Hindlimb muscle (tissue), 1 donor: ENCODE measurements around the gene FAM43A. TPM values are rescaled to one million over a fixed set of nuclear protein-coding genes. Genes with fewer than 3 reads are reported as not detected.
A peak's percentile ranks its signal among the peaks of the same experiment; 100 is the strongest.

Experiments used
- DNase-seq: peaks from one replicate; pipeline ENCODE4 v3.0.0-alpha.2; 2013
- polyA plus RNA-seq: library from polyadenylated mRNA; unstranded; fragments of 120-200 nt; gene quantifications from one replicate; pipeline ENCODE4 v1.2.1, GENCODE V29; 2013; ENCODE audit not compliant: insufficient read length

FAM43A gene, protein sequence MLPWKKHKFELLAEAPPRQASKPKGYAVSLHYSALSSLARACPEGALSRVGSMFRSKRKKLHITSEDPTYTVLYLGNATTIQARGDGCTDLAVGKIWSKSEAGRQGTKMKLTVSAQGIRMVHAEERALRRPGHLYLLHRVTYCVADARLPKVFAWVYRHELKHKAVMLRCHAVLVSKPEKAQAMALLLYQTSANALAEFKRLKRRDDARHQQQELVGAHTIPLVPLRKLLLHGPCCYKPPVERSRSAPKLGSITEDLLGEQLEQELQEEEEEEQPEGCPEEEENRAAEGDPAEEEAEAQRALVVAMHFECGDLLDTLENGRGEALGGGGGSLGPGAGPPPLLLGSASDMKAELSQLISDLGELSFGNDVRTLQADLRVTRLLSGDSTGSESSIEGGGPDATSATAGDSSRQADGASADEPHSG
- polyA plus RNA-seq = 18.7 TPM

DNA sequence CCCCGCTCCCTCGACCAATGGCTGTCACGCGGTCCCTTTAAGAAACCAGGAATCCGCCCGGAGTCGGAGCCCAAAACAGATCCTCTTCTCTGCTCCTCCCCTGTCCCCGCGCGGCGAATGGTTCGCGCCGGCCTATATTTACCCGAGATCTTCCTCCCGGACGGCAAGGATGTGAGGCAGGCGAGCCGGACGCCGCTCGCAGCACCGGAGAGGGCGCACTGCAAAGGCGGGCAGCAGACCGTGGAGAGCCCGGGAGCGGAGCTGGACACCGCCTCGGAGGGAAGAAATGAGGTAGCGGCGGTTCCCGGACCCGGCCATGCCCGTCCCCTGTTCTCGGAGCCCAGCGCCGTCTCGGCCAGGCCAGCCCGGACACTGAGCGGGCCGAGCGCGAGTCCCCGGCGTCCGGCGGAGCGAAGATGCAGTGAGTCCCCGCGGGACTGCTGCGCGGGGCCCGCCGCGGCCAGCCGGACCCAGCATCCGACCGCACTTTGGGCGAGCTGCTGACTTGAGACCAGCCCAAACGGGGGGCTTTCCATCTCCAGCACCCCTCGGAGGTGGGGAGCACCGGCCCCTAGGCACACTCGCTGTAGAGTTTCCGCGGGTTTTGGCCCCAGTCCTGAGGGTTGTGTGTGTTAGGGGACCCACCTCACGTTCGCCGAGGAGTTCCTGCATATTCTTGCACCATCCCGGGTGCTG, at the start of gene FAM43A:
Gene FAM43A, plus strand, starts transcription at position 166 of the 696 bp plus-strand sequence. CDS start 944 bp downstream, outside the sequence.
- DNase-seq = peak; percentile 96

DNA sequence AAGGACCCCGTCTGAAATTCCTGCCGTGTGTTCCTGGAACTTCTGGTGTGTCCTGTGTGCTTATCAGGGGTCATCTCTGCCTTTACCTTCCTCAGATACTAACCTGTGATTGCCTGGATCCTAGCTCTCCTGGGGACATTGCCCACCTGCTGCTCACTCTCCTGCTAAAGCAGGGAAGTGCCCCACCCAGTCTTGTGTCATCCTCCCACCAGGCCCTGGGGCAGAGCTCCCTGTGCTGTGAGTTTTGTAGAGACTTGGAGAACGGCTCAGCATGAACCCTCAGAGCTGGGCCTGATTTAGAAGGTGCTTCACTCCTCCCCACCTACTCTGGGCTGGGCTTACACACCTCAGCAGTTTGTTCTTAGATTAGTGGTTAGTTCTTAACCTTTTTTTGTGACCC, 48.6 kb upstream of the FAM43A start:
- DNase-seq = no peak

DNA sequence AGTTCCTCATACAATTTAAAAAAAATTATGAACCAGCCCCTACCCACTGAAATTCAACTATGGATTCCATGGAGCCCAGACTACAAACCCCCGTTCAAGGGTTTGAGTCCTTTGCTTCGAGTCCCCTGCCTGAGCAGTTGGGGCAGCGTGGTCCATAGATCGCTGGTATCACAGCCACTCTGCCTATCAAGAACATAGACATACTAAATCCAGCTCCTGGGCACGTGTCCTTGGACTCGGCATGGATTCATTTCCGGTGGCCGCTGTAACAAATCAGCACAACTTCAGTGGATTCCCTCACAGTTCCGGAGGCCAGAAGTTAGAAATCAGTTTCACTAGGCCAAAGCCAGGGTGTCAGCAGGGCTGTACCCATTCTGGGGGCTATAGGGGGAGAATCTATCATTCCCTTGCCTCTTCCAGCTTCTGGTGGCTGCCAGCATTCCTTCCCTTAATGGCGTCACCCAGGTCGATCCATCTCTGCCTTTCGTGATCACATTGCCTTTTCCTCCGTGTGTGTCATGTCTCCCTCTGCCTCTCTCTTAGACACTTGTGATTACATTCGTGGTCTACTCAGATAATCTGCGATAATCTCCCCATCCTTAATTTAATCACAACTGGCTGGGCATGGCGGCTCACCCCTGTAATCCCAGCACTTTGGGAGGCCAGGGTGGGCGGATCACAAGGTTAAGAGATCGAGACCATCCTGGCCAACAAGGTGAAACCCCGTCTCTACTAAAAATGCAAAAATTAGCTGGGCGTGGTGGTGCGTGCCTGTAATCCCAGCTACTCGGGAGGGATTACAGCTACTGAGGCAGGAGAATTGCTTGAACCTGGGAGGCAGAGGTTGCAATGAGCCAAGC, 47.9 kb upstream of the FAM43A start:
- DNase-seq = no peak

DNA sequence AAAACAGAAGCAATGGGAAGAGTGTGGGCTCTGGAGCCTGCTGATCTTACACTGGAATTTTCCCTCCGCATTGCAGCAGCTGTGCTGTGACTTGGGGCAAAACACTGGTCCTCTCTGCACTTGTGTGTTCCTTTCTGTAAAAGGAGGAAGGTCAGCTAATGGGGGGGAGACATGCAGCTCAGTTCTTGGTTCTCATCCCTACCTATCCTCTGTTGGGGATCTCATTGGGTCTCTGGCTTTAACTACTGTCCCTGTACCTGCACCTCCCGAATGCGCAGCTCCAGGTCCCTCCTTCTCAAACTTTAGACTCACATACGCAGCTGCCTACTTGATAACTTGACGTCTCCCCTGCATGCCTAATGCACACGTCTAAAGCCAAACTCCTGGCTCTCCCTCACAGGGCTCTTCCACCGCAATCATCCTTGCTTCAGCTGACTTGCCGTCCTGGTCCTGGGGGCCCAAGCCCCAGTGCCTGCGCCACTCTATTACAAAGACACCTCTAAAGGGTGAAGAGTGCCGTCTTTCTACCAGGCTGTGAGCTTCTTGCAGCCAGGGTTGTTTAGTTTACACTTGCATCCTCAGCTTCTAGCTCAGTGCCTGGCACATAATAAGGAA, 46.6 kb upstream of the FAM43A start:
- DNase-seq = no peak

DNA sequence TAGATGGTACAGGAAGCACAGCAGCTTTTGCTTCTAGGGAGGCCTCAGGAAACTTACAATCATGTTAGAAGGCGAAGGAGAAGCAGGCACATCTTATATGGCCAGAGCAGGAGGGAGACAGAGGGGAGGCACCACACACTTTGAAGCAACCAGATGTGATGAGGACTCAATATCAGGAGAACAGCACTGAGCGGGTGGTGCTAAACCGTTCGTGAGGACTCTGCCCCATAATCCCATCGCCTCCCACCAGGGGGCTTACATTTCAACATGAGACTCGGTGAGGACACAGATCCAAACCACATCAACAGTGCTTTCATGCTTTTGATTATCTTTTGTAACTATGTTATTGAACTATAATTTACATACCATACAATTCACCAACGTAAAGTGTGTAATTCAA, 44.9 kb upstream of the FAM43A start:
- DNase-seq = no peak

DNA sequence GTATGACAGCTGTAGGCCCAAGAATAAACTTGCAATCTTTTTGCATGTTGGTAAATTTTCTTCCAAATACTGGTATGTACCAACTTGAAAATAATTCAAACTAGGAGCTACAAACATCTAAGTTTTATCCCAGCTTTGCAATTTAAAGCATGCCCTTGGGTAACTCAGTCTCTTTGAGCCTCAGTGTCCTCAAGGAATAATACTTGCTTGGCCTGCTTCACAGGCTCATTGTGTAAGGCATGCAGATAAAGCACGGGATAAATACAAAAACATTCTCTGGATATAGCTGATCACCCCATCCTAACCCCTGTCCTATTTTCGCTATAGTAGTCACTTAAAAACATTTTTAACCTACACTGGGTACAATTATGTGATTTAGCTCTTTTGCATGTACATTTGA, 42.9 kb upstream of the FAM43A start:
- DNase-seq = no peak

DNA sequence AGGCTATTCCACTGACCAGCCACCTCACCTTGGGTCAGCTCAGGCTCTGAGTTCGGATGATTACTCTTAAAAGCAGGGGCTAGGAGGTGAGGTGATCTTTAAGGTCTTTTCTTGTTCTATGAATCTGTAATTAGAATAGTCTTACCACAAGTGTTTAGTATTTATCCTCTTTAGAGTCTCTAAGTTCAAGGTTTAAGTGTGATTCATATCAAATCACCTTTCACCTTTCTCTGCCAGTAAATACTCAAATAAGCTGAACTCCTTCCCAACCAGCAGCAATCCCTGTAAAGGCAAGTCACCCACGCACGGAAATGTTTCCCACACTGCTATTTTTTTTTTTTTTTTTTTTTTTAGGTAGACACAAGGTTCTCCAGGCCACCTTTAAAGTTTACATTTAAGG, 37.9 kb upstream of the FAM43A start:
- no peak for DNase-seq

DNA sequence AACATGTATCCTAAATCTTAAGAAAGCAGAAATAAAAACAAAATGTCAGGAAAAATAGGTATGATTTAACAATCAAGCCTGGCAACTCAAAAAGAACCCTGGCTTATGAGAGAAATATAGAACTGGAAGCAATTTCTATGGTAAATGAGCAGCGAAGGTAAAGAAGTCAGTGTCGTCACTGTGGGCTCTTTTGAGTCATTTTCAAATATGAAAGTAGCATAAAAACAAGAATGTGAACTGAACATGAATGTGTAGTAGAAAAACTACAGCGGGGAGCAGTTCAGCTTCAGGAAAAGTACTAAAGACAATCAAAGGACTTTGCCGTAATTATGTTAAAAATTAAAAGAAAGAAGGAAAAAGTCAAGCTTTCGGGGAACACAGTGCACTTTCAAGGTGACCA, 31.2 kb upstream of the FAM43A start:
- DNase-seq = no peak

DNA sequence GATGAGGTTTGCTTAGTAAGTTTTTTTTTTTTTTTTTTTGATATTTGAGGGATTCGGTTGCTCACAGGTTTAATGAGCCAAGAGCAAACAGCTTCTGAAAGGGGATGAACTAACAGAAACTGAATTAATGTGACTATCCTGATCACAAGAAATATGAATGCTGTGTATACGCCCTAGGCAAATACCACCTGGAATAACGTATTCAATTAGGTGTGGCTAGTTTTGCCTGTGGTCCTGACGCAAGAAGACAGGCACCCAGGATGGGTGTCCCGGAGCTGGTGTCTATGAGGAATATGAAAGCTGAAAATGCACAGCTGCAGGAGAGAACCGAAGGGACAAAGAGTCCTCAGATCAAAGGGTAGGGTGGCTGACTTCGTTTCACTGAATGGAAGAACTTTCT, 28.2 kb upstream of the FAM43A start:
- DNase-seq = no peak

DNA sequence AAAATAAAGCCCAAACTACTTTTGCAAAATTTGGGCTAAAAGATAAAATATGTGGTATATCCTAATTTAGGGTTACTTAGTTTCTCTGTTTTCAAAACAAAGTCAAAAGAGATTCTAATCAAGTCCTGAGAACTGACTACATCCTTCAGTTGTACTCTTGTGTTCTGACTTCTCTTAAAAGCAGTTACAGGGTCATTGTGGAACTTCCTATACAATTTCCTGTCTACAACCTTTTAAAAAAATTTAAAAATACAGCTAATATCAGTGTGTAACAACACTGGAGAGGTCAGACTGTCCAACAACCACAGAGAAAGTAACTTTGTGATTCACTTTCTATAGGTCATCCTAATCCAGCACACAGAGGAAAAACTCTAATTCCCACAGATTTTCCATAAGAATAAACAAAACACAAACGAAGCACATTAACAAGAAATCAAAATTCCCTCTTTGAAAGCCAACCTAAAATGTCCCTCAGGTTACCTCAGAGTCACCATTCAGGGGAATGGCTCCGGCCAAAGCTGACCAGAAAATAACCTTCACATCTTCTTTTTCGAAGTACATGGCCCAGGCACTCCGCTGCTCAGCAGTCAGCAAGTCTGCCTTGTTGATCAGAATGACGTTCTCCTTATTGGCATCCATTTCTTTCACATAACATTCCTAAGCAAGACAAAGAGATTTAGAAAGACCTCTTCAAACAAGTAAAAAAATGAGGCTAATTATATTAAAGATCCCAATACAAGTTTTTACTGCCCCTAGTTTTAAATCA, 27.0 kb upstream of the FAM43A start:
- no peak for DNase-seq

DNA sequence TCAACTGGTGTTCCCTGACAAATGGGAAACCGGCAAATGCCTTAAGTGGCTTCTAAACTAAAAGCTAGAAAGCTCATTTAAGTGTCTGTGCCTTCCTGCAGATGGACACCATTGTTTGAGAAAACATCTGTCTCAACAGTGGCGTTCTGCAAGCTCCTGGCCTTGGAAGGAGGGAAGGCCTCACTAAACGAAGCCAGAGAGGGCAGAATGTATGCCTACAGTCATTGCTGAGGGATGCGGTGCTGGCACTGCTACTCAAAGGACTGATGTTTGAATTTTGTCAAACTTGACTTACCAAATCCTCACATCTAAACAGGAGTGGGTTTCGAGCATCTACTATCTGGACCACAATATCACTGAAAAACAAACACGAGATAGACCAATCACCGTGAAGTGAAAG, 25.9 kb upstream of the FAM43A start:
- DNase-seq = no peak

DNA sequence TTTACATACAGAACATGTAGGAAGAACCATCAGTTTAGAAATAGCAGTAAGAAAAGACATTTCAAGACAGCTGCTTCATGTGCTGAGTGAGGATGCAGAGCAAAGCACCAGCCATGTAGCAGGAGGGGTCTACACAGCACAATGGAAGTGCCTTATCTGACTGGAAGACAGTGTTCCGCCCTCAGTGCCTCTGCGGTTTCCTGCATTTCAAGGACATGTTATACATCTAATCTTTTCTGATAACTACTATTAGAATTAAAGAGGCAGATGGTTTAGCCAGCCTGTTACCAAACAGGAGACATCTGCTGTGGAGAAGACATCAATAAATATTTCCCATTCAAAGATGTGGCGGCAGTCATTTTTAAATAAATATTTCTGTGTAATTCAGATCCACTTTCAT, 24.3 kb upstream of the FAM43A start:
- DNase-seq = no peak

DNA sequence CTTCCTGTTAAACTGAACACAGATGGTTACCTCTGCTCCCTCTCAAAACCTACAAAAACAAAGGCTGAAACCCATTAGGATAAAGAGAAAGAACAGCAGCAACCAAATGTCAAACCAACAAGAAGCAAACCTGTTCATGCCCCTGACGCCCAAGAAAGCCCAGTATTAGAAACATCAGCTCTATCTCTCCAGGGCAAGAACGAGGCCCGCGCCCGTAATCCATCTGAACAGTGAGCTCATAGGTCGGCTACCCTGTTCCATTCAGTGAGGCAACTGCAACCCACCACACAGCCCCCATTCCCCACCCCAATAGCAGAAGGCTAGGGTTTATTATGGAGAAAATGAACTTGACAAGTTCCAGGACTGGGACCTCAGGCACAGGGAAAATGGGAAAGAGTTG, 23.7 kb upstream of the FAM43A start:
- no peak for DNase-seq

DNA sequence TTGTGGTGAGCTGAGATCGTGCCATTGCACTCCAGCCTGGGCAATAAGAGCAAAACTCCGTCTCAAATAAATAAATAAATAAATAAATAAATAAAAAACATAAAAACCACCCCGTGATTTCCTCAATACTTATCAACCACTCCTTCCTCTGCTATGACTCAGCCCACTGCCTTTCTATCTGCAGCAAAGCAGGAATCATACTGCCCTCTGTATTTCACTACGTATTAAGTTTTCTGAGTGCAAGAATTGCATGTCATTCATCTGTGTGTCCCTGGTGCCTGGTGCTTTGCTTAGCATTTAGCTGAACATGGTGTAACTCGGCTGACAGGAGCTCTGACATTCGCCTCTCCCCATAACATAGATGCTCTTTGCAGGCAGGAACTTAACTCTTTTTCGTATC, 20.8 kb upstream of the FAM43A start:
- DNase-seq = no peak

DNA sequence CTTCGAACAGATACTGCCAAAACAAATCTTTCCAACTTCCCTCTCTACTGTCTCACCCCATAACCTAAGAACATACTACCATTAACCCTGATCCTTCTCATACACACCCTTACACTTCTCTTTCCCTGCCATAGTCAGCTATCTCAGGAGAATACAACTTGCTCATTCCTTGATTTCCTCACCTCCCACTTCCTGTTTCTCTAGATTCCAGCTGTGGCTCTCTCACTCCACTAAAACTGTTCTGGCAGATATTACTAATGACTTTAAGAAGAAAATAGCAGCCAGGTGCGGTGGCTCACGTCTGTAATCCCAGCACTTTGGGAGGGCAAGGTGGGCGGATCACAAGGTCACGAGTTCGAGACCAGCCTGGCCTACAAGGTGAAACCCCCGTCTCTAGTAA, 18.3 kb upstream of the FAM43A start:
- DNase-seq = no peak

DNA sequence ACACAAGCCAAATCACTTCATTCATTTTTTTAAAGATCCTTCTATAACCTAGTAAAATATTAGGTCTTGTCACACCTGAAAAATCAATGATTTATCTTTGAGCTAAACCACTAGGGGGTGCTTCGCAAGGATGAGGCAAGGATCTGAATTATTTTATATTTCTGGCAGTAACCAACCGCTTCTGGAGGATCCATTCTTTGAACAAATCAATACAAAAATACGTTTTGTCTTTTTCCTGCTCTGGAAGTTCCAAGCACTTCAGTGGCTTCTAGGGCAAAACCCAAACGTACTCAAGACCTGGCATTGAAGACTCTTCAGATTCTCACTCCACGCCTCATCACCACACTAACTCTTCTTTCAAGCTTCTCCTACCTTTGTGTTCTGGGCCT, 14.2 kb upstream of the FAM43A start:
- DNase-seq = no peak

DNA sequence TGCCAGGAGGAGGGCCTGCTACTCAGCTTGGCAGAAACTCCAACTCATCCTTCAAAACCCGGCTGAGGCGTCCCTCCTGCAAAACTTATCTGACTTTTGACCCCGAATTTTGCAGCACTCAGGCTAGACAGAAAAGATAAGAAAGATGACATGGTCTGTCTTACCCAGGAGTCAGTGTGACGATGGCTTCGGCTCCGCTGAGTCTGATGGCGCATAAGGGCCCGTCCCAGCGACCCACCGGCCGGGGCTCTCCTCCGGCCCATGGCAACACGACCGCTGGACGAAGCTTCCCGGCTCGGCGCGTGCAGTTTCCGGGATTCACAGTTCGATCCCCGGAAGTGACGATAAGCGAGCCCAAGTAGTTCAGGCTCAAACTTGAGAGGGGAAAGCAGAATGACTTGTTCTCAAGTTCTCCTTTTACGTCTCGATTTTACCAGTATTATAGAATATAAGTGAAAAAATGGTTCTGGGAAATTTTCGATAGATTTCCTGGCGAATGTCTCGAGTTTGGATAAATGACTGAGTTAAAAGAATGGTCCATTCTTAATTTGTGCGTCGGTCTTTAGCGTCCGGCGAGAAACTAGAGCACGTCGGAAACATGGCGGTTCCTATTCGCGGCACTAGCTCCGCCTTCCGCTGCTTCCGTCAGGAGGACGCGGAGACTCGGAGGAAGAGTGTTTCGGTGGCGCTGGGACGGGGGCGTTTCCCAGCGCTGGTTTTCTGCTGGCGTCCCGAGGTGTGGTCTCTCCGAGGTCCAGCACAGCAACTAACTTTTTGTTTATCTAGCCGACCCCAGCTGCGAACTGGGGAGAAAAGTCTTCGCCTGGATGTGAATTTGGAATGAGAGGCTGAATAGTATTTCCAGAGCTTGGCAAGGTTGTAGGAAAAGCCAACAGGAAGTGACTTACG, 13.5 kb upstream of the FAM43A start, which contains the start of gene LSG1:
Gene LSG1, minus strand, starts transcription at position 292 of the 909 bp plus-strand sequence. Its CDS starts 29 bp downstream, at position 263.
- peak; percentile 96 for DNase-seq

DNA sequence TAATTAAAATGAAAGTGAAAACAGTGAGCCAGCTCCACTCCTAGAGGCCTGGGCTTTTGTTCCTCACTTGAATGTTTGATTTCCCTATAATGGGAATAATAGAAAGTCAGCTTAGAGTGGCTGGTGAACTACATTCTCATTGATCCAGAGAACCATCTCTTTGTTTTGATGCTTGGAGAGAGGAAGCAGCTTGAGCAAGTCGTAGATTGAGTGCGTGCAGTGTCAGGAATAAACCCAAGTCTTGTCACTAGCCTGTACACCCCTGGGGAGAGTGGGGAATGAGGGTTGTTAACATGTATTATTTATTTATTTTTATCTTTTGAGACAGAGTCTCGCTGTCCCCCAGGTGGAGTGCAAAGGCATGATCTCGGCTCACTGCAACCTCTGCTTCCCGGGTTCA, 12.8 kb upstream of the FAM43A start:
- DNase-seq = no peak

DNA sequence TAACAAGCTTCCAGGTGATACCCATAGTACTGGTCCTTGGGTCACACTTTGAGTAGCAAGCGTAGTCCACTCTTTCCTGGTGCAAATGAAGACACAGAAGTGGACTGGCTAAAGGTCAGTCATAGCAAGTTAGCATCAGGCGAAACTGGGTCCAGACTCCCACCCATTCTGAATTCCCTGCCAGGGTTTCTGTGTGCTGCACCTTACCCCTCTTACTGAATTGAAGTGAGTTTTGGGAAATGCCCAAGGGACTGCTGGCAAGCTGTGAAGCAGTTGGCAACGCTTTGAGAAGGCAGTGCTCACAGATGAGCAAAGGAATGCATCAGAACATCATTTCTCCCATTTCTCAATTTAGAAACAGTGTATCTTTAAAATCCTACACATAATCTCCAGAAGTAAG, 11.9 kb upstream of the FAM43A start:
- DNase-seq = no peak

DNA sequence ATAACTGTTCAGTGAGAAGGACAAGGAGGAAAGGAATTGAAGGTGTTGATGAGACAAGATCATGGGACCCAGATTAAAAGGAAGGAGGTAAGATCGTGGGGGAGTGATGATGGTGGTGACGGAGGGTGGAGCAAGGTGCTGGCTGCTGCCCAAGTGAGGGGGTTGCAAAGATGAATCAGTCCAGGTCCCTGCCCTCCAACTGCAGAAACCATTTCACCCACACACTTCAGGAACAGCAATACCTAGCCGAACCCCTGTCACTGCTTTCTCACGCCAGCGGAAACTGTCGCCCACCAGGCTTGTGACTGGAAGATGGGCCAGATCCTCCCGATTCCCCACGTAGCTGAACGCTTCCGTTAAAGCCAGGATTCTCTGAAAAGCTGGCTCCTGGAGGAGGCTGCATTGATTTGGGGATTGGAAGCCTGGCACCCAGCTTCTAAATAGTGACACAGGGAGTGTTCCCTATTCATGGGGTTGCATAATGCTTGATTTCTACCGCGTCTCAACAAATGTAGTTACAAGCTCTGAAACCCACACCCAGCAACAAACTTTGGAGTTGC, 10.5 kb upstream of the FAM43A start:
- no peak for DNase-seq
